Pancreas (tissue), 10 donors: ENCODE measurements around the gene CD34. TPM values are rescaled to one million over a fixed set of nuclear protein-coding genes. Genes with fewer than 3 reads are reported as not detected.

ENCODE experiments used
- ATAC-seq, 4 donors: fragments of 200-7000 bp; cut with Tn5 transposase; one replicate each; pipeline versions ENCODE4 v1.8.0 to v1.9.1; 2020; ENCODE audit warnings: mild to moderate bottlenecking in 4 of 4, moderate library complexity in 4 of 4
- DNase-seq, 6 donors: peaks; one replicate each; pipeline ENCODE4 v3.0.0-alpha.2; 2020
- FAIRE-seq: peaks from 2 replicates; lab custom pipeline; 2012; peaks lifted over from hg19 to GRCh38; lab: Jason Lieb, UNC
- H3K27ac ChIP-seq, 4 donors: fragments of 200-600 bp; sonication (generic); 1 replicate in 3 of 4; 2 replicates in 1 of 4; pipeline versions ENCODE4 v1.5.0 to v1.8.0; 2020
- H3K27me3 ChIP-seq, 4 donors: fragments of 200-600 bp; one replicate each; pipeline ENCODE4 v1.8.0; 2021
- H3K36me3 ChIP-seq, 3 donors: fragments of 200-600 bp; sonication (generic) in 1 of 3; one replicate each; pipeline versions ENCODE4 v1.5.0 to v1.8.0; 2020 to 2021
- H3K4me1 ChIP-seq, 3 donors: fragments of 200-600 bp; one replicate each; pipeline ENCODE4 v1.8.0; 2021
- H3K4me3 ChIP-seq, 4 donors: fragments of 200-600 bp; sonication (generic) in 2 of 4; one replicate each; pipeline versions ENCODE4 v1.5.0 to v1.8.0; 2020 to 2021
- H3K9me3 ChIP-seq, 4 donors: fragments of 200-600 bp; one replicate each; pipeline ENCODE4 v1.8.0; 2021
- CTCF ChIP-seq, 4 donors: fragments of 200-600 bp; sonication (generic) in 3 of 4; IDR thresholded peaks; one replicate each; pipeline versions ENCODE4 v1.5.0 to v1.8.0; 2021; ENCODE audit warnings: antibody characterized with exemption in 4 of 4
- WGBS, 2 donors: extraction: QIAGEN DNeasy Blood & Tissue Kit; methylation state at CpG; one replicate each; pipeline ENCODE4 v1.1.7; 2013; 5-methylcytosine and 5-hydroxymethylcytosine counted together
- intact Hi-C, 3 donors: fragments of 100-400 bp; cut with DNase I; formaldehyde crosslinking; loops; one replicate each; pipeline versions ENCODE4 v1.11.1 to v1.14.2; 2022
- polyA plus RNA-seq, 2 donors: library from polyadenylated mRNA; stranded (reverse); fragments of 200-250 nt; gene quantifications; one replicate each; pipeline ENCODE4 v1.2.3, GENCODE V29; 2013
- total RNA-seq, 6 donors: library from RNA; stranded (reverse); fragmentation: NEBNext Ultra II Directional in 4 of 6; extraction: Animal tissue kit (Norgen Biotek cat#: 25700) in 4 of 6; gene quantifications; one replicate each; pipeline versions ENCODE4 v1.2.1 to v1.2.4, GENCODE V29; 2021 to 2023
- donor health status: healthy with polysubstance abuse.
- donor health status: DM: no; HTN: no; CAD: no; lungs with moderate emphysema.
- donor health status: DM: no; HTN: no; CAD: no.
- donor health status: control.
- donor health status: control.
- donor health status: Bipolar disorder and iron deficiency.
- donor health status: DM: yes; HTN: yes; CAD: no.
- donor health status: DM: no; HTN: no; CAD: no.
- donor health status: DM: no; HTN: no; CAD: no.
- donor health status: DM: yes; HTN: yes; CAD: no.

Gene CD34
- total and polyA plus RNA-seq, 8 donors, result 5.2 to 11.9 (median 8.1) TPM

- no peak for ATAC-seq
Measured at GRCh38 chr1:207923561-207923960, 12.6 kb upstream of the CD34 start.

GRCh38 chr1:207923121-207923520 is 12.2 kb upstream of the CD34 start:
- no peak for FAIRE-seq
- no peak overlapping the region for H3K27ac ChIP-seq

More at GRCh38 chr1:207923561-207923960, 12.6 kb upstream of the CD34 start:
- H3K27ac ChIP-seq, result no peak overlapping the region
- 65 to 71% methylated on average over 7 of the region's 7 CpGs for WGBS, 2 donors
- no peaks in the 10 kb centered on the region for H3K27me3 ChIP-seq
- DNase-seq (no peak), FAIRE-seq (no peak)
- no peak for TF ChIP-seq CTCF (IDR thresholded peaks at IDR 0.05)
- H3K4me1 ChIP-seq, result no peaks in the 10 kb centered on the region
- no peaks in the 10 kb centered on the region for H3K36me3 ChIP-seq
- no peaks in the 10 kb centered on the region for H3K9me3 ChIP-seq
- intact Hi-C loops, result no loop called here
- no peak overlapping the region for H3K4me3 ChIP-seq

GRCh38 chr1:207922554-207922953 is 11.6 kb upstream of the CD34 start:
- no peak for DNase-seq
- Histone ChIP-seq H3K36me3 (no peaks in the 10 kb centered on the region), H3K27ac (no peak overlapping the region), H3K4me1 (no peaks in the 10 kb centered on the region), H3K4me3 (no peak overlapping the region), H3K9me3 (no peaks in the 10 kb centered on the region), H3K27me3 (no peaks in the 10 kb centered on the region)
- intact Hi-C loops, result no loop called here
- peak in 1 of 4 donors; percentile 25 for ATAC-seq
- TF ChIP-seq CTCF (IDR thresholded peaks at IDR 0.05), result no peak
- WGBS, 2 donors, result 73 to 83% methylated on average over 8 of the region's 8 CpGs
- no peak for FAIRE-seq

More at GRCh38 chr1:207923121-207923520, 12.2 kb upstream of the CD34 start:
- no peak for TF ChIP-seq CTCF (IDR thresholded peaks at IDR 0.05)
- WGBS, 2 donors, result 69 to 78% methylated on average over 5 of the region's 5 CpGs
- Histone ChIP-seq H3K9me3 (no peaks in the 10 kb centered on the region), H3K36me3 (no peaks in the 10 kb centered on the region), H3K27me3 (no peaks in the 10 kb centered on the region), H3K4me3 (no peak overlapping the region), H3K4me1 (no peaks in the 10 kb centered on the region)
- ATAC-seq (no peak), DNase-seq (no peak)
- intact Hi-C loops, result no loop called here

- no peak for DNase-seq
- WGBS, 2 donors, result 70 to 74% methylated on average over 3 of the region's 3 CpGs
- Histone ChIP-seq H3K27ac (no peak overlapping the region), H3K4me3 (no peak overlapping the region), H3K36me3 (no peaks in the 10 kb centered on the region), H3K9me3 (no peaks in the 10 kb centered on the region), H3K4me1 (no peaks in the 10 kb centered on the region), H3K27me3 (no peaks in the 10 kb centered on the region)
- intact Hi-C loops, result no loop called here
- FAIRE-seq, result no peak
- no peak for ATAC-seq
- TF ChIP-seq CTCF (IDR thresholded peaks at IDR 0.05), result no peak
Measured at GRCh38 chr1:207921321-207921720, 10.4 kb upstream of the CD34 start.

GRCh38 chr1:207920444-207921021 is 9.6 kb upstream of the CD34 start:
- no peak for DNase-seq
- intact Hi-C loops, result no loop called here
- H3K9me3 ChIP-seq, result no peaks in the 10 kb centered on the region
- WGBS, 2 donors, result 74 to 78% methylated on average over 2 of the region's 2 CpGs
- no peak overlapping the region for H3K4me3 ChIP-seq
- H3K36me3 ChIP-seq, result no peaks in the 10 kb centered on the region
- H3K27ac ChIP-seq, result no peak overlapping the region
- TF ChIP-seq CTCF (IDR thresholded peaks at IDR 0.05), result no peak
- ATAC-seq, result peak in 1 of 4 donors; percentile 32
- H3K4me1 ChIP-seq, result no peaks in the 10 kb centered on the region
- peaks cover 0 to 2% (median 0%) of the 10 kb centered on the region in 4 donors for H3K27me3 ChIP-seq
- no peak for FAIRE-seq
